Naive thymus-derived CD8-positive, alpha-beta T cell (primary cell): ENCODE results near the gene CTNNA2. TPM values are rescaled to one million over a fixed set of nuclear protein-coding genes. Genes with fewer than 3 reads are reported as not detected.

Experiments
- ATAC-seq, 2 donors: fragments of 150-1000 bp; cut with Tn5 transposase in 1 of 2; sonication (Bioruptor Pico), chemical (Tn5 transposase) in 1 of 2; 1 replicate in 1 of 2; 2 replicates in 1 of 2; pipeline ENCODE4 v1.10.0; 2021; ENCODE audit warnings: mild to moderate bottlenecking in 2 of 2, moderate library complexity in 2 of 2
- POLR2A ChIA-PET: fragments of 350-600 bp; sonication (Branson Sonifier 250); formaldehyde crosslinking; loops from one replicate; lab custom pipeline; 2021; ENCODE audit warnings: antibody characterized with exemption; lab: Charles Lee
- DNase-seq, 10 donors: peaks; one replicate each; pipeline versions ENCODE4 v3.0.0 to v3.0.0-alpha.2; 2020 to 2022
- H3K27ac Mint-ChIP-seq, 10 donors: one replicate each; pipeline ENCODE4 v1.8.0; 2020 to 2022; ENCODE audit warnings: mild to moderate bottlenecking in 10 of 10, mixed read lengths in 10 of 10, moderate library complexity in 4 of 10, inconsistent platforms in 1 of 10
- H3K27me3 Mint-ChIP-seq, 5 donors: one replicate each; pipeline ENCODE4 v1.8.0; 2021 to 2022; ENCODE audit warnings: mixed read lengths in 5 of 5
- H3K36me3 Mint-ChIP-seq, 3 donors: one replicate each; pipeline ENCODE4 v1.8.0; 2020 to 2022; ENCODE audit warnings: mixed read lengths in 3 of 3, mild to moderate bottlenecking in 2 of 3, inconsistent platforms in 1 of 3
- H3K4me1 Mint-ChIP-seq, 4 donors: one replicate each; pipeline ENCODE4 v1.8.0; 2021 to 2022; ENCODE audit warnings: mixed read lengths in 4 of 4
- H3K4me3 Mint-ChIP-seq, 10 donors: one replicate each; pipeline ENCODE4 v1.8.0; 2020 to 2022; ENCODE audit warnings: mild to moderate bottlenecking in 10 of 10, mixed read lengths in 10 of 10, moderate library complexity in 6 of 10, inconsistent platforms in 1 of 10
- H3K9me3 Mint-ChIP-seq, 9 donors: one replicate each; pipeline ENCODE4 v1.8.0; 2020 to 2022; ENCODE audit warnings: mixed read lengths in 9 of 9, mild to moderate bottlenecking in 3 of 9, inconsistent platforms in 1 of 9, moderate library complexity in 1 of 9
- polyA plus RNA-seq, 3 donors: library from polyadenylated mRNA; unstranded; fragments of 300-500 nt; fragmentation: Illumina TruSeq; gene quantifications; one replicate each; pipeline ENCODE4 v1.2.3, GENCODE V29; 2021
- total RNA-seq, 8 experiments: library from RNA in 2 of 8; stranded (reverse) in 2 of 8; gene quantifications; one replicate each; pipeline ENCODE4 v1.2.3 and lab custom pipeline; 2021 to 2026

The CTNNA2 gene
- total and polyA plus RNA-seq, 5 experiments from 2014 or later, result not detected

- Mint-ChIP-seq H3K4me3 (no peak overlapping the region), H3K27me3 (peaks cover 2 to 24% (median 9%) of the 10 kb centered on the region in 5 donors), H3K27ac (no peak overlapping the region), H3K4me1 (no peaks in the 10 kb centered on the region), H3K9me3 (peaks cover 0 to 3% (median 0%) of the 10 kb centered on the region in 9 donors), H3K36me3 (no peaks in the 10 kb centered on the region)
- ATAC-seq, result no peak
- no peak for DNase-seq
- POLR2A ChIA-PET, result no interaction called here
These were observed 811.7 kb downstream of the CTNNA2 start for GRCh38 chr2:80324525-80324924.

DNA sequence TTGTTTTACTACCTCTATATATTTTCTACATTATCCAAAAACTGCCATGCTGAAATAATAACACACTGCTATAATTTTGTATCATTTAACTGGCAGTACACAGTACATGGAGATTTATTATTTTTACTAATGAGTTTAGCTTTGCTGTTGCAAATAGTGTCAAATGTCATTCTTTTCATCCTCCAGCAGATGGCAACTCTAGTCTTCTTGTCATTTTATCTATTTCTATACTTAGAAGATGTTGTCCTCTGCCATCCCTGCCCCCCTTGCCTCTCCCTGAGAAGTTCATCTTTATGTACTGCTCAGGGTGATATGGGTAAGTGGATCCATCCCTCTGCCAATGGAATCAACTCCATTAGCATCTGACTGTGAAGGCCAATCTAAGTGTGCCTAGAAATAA is 813.4 kb downstream of the CTNNA2 start:
- ATAC-seq, result no peak
- Mint-ChIP-seq H3K4me3 (no peak overlapping the region), H3K36me3 (no peaks in the 10 kb centered on the region), H3K9me3 (peaks cover 0 to 4% (median 0%) of the 10 kb centered on the region in 9 donors), H3K4me1 (no peaks in the 10 kb centered on the region), H3K27ac (no peak overlapping the region), H3K27me3 (peaks cover 2 to 26% (median 6%) of the 10 kb centered on the region in 5 donors)
- POLR2A ChIA-PET, result no interaction called here
- DNase-seq, result no peak

- H3K4me1 Mint-ChIP-seq, result no peaks in the 10 kb centered on the region
- no peak for DNase-seq
- no peaks in the 10 kb centered on the region for H3K36me3 Mint-ChIP-seq
- ATAC-seq, result no peak
- peaks cover 2 to 22% (median 4%) of the 10 kb centered on the region in 5 donors for H3K27me3 Mint-ChIP-seq
- H3K9me3 Mint-ChIP-seq, result peaks cover 0 to 5% (median 0%) of the 10 kb centered on the region in 9 donors
- H3K27ac Mint-ChIP-seq, result no peak overlapping the region
- no peak overlapping the region for H3K4me3 Mint-ChIP-seq
- POLR2A ChIA-PET, result no interaction called here
These were observed 814.0 kb downstream of the CTNNA2 start for GRCh38 chr2:80326861-80327260.

GRCh38 chr2:80328159-80328571 is 815.3 kb downstream of the CTNNA2 start:
- Mint-ChIP-seq H3K27me3 (peaks cover 0 to 22% (median 3%) of the 10 kb centered on the region in 5 donors), H3K4me3 (no peak overlapping the region), H3K36me3 (no peaks in the 10 kb centered on the region), H3K9me3 (peaks cover 0 to 6% (median 0%) of the 10 kb centered on the region in 9 donors), H3K27ac (no peak overlapping the region), H3K4me1 (no peaks in the 10 kb centered on the region)
- DNase-seq, result no peak
- no peak for ATAC-seq
- POLR2A ChIA-PET, result interaction anchor here (0.6 kb wide), 1 partner anchor 1326 kb away, joined by 6 read pairs; no protein-coding TSS in a partner anchor

GRCh38 chr2:80329491-80329890 is 816.6 kb downstream of the CTNNA2 start:
- no peaks in the 10 kb centered on the region for H3K4me1 Mint-ChIP-seq
- H3K27me3 Mint-ChIP-seq, result peaks cover 0 to 22% (median 3%) of the 10 kb centered on the region in 5 donors
- peaks cover 0 to 11% (median 2%) of the 10 kb centered on the region in 9 donors for H3K9me3 Mint-ChIP-seq
- no peak overlapping the region for H3K4me3 Mint-ChIP-seq
- POLR2A ChIA-PET, result no interaction called here
- ATAC-seq (no peak), DNase-seq (no peak)
- H3K27ac Mint-ChIP-seq, result peak overlapping the region in 1 of 10 donors; percentile 9
- H3K36me3 Mint-ChIP-seq, result no peaks in the 10 kb centered on the region

- Mint-ChIP-seq H3K4me1 (no peaks in the 10 kb centered on the region), H3K9me3 (peaks cover 0 to 21% (median 7%) of the 10 kb centered on the region in 9 donors), H3K27ac (no peak overlapping the region), H3K4me3 (no peak overlapping the region), H3K27me3 (peaks cover 0 to 22% (median 3%) of the 10 kb centered on the region in 5 donors), H3K36me3 (no peaks in the 10 kb centered on the region)
- POLR2A ChIA-PET, result no interaction called here
- DNase-seq (no peak), ATAC-seq (no peak)
These were observed 817.9 kb downstream of the CTNNA2 start for GRCh38 chr2:80330527-80331450.

GRCh38 chr2:80333886-80334285 is 821.0 kb downstream of the CTNNA2 start:
- no peak overlapping the region for H3K27ac Mint-ChIP-seq
- POLR2A ChIA-PET, result no interaction called here
- H3K9me3 Mint-ChIP-seq, result peaks cover 0 to 21% (median 11%) of the 10 kb centered on the region in 9 donors
- peaks cover 0 to 14% (median 0%) of the 10 kb centered on the region in 5 donors for H3K27me3 Mint-ChIP-seq
- DNase-seq (no peak), ATAC-seq (no peak)
- no peaks in the 10 kb centered on the region for H3K4me1 Mint-ChIP-seq
- H3K4me3 Mint-ChIP-seq, result no peak overlapping the region
- no peaks in the 10 kb centered on the region for H3K36me3 Mint-ChIP-seq

- Mint-ChIP-seq H3K27ac (no peak overlapping the region), H3K36me3 (no peaks in the 10 kb centered on the region), H3K4me3 (no peak overlapping the region), H3K27me3 (no peaks in the 10 kb centered on the region), H3K9me3 (peaks cover 0 to 21% (median 10%) of the 10 kb centered on the region in 9 donors), H3K4me1 (no peaks in the 10 kb centered on the region)
- no peak for DNase-seq
- POLR2A ChIA-PET, result no interaction called here
- no peak for ATAC-seq
These were observed 822.6 kb downstream of the CTNNA2 start for GRCh38 chr2:80335411-80335810.

DNA sequence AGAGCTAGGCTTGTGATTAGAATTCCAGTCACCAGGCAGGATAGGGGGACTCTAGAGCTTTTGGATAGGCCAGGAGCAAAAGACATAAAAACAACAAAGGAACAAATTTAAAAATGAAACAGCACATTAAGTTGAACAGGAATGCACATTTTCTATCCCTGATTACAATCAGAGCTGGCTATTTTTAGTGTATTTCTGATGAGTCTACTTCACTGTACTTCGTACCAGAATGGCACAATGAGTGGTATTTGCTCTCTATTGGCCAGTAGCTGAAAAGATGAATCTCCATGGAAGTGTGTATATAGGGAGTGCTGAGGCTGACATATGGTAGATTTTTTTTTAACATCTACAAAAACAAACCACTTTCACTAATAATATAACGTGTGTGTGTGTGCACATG is 825.9 kb downstream of the CTNNA2 start:
- POLR2A ChIA-PET, result no interaction called here
- no peaks in the 10 kb centered on the region for H3K36me3 Mint-ChIP-seq

DNA sequence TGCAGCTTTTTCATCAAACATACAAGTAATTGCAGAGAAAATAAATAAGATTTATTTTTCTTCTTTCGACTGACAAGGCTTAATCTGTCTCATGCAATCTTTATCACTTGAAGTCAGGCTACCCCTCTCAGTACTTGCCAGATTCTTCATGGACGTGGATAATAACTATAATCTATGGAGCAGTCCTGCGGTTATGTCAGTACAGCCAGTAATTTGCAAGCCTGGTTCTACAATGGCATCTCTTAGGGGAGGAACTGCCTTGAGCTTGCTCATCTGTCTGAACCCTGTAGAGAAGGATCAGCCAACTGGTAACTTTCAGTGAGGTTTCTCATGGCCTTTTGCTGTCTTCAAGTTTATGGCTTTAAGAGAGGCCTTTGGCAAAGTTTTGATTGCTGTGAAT is 827.2 kb downstream of the CTNNA2 start:
- POLR2A ChIA-PET, result no interaction called here
- H3K27ac Mint-ChIP-seq, result no peak overlapping the region
- DNase-seq, result no peak

More for the DNA sequence above, 825.9 kb downstream of the CTNNA2 start:
- H3K4me3 Mint-ChIP-seq, result no peak overlapping the region
- H3K27me3 Mint-ChIP-seq, result no peaks in the 10 kb centered on the region
- no peak overlapping the region for H3K27ac Mint-ChIP-seq
- DNase-seq, result no peak
- ATAC-seq, result no peak
- peaks cover 0 to 22% (median 10%) of the 10 kb centered on the region in 9 donors for H3K9me3 Mint-ChIP-seq
- no peaks in the 10 kb centered on the region for H3K4me1 Mint-ChIP-seq

GRCh38 chr2:80348078-80348477 is 835.2 kb downstream of the CTNNA2 start:
- Mint-ChIP-seq H3K9me3 (peaks cover 2 to 19% (median 5%) of the 10 kb centered on the region in 9 donors), H3K4me3 (no peak overlapping the region), H3K4me1 (no peaks in the 10 kb centered on the region), H3K27ac (no peak overlapping the region), H3K36me3 (no peaks in the 10 kb centered on the region), H3K27me3 (no peaks in the 10 kb centered on the region)
- POLR2A ChIA-PET, result no interaction called here
- DNase-seq, result no peak
- ATAC-seq, result no peak

More for the DNA sequence above, 827.2 kb downstream of the CTNNA2 start:
- ATAC-seq, result no peak
- H3K27me3 Mint-ChIP-seq, result no peaks in the 10 kb centered on the region
- no peaks in the 10 kb centered on the region for H3K36me3 Mint-ChIP-seq
- no peaks in the 10 kb centered on the region for H3K4me1 Mint-ChIP-seq
- H3K9me3 Mint-ChIP-seq, result peaks cover 1 to 19% (median 9%) of the 10 kb centered on the region in 9 donors
- H3K4me3 Mint-ChIP-seq, result no peak overlapping the region

- Mint-ChIP-seq H3K9me3 (peaks cover 2 to 20% (median 4%) of the 10 kb centered on the region in 9 donors), H3K27ac (no peak overlapping the region), H3K27me3 (no peaks in the 10 kb centered on the region), H3K36me3 (no peaks in the 10 kb centered on the region), H3K4me3 (no peak overlapping the region), H3K4me1 (no peaks in the 10 kb centered on the region)
- DNase-seq, result no peak
- ATAC-seq, result no peak
- POLR2A ChIA-PET, result no interaction called here
These were observed 836.1 kb downstream of the CTNNA2 start for GRCh38 chr2:80348953-80349352.

DNA sequence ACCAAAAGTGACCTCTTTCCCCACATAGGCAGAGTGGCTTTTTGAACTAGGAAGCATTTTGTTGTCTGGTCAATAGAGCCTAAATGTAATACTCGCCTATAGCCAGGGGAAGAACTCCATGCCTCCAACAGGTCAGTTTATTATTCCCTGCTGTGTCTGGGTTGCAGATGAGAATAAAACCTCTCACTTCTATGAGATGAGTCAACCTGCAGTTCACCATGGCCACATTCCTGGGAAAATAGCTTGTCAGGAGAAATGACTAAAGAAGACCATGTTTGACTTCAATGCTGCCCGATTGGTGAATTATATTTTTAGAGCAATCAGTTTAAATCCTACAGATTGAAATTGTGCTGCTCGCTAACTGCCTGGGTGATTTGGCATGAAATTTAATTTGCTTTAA is 838.4 kb downstream of the CTNNA2 start:
- no peaks in the 10 kb centered on the region for H3K27me3 Mint-ChIP-seq
- peaks cover 0 to 16% (median 2%) of the 10 kb centered on the region in 9 donors for H3K9me3 Mint-ChIP-seq
- DNase-seq, result no peak
- H3K27ac Mint-ChIP-seq, result no peak overlapping the region
- no peak for ATAC-seq
- H3K4me1 Mint-ChIP-seq, result no peaks in the 10 kb centered on the region
- POLR2A ChIA-PET, result no interaction called here
- no peaks in the 10 kb centered on the region for H3K36me3 Mint-ChIP-seq
- no peak overlapping the region for H3K4me3 Mint-ChIP-seq
